ENCODE data around the gene SLIT2. TPM values are rescaled to one million over a fixed set of nuclear protein-coding genes. Genes with fewer than 3 reads are reported as not detected.
A peak's percentile ranks its signal among the peaks of the same experiment; 100 is the strongest.

Gene SLIT2
- total and polyA plus RNA-seq, 3 donors from 2014 or later, result 5.5 to 11.4 (median 8.7) TPM

DNA sequence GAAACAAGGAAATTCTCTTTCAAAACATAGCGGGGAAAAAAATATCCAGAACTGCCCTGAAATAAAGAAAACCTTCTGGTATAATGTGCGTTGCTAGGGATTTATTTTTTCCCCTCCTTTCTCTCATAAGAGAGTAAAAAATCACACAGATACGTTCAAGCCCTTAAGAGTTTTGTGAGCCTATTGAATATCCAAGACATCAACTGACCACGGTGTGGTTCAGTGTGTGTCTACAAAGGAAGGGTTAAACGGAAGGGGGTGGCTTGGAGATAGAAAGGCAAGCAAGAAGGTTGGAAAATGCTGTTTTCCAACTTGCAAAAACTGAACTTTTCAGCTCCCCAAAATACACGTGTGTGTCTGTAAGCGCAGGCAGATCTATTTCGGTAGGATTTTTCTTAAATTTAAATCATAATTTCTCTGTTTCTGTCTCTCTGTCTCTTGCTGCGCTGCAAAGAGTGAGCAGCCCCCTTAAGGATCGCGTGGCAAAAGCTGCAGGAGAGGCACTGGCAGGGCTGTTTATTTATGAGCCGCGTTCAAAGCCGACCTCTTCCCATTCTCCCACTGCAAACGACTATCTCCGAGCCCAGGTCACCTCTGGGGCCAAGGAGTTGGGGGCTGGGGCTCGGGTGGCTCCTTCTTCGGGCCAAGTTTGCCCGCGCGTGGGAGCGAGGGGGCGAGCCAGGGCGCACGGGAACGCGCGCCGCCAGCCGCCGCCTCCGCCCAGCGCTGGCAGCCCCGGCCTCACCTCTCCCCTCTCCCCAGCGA lies 492 bp upstream of the SLIT2 start:
- Histone ChIP-seq H3K27ac (peak overlapping the region; percentile 27 to 73), H3K36me3 (ENCODE audit: low read depth, missing control alignments) (no peaks in the 10 kb centered on the region), H3K4me1 (no peaks in the 10 kb centered on the region), H3K27me3 (no peaks in the 10 kb centered on the region), H3K4me3 (peak overlapping the region; percentile 56 to 66), H3K9me3 (no peaks in the 10 kb centered on the region)
- no peak for DNase-seq
- TF ChIP-seq, protein P1, sequence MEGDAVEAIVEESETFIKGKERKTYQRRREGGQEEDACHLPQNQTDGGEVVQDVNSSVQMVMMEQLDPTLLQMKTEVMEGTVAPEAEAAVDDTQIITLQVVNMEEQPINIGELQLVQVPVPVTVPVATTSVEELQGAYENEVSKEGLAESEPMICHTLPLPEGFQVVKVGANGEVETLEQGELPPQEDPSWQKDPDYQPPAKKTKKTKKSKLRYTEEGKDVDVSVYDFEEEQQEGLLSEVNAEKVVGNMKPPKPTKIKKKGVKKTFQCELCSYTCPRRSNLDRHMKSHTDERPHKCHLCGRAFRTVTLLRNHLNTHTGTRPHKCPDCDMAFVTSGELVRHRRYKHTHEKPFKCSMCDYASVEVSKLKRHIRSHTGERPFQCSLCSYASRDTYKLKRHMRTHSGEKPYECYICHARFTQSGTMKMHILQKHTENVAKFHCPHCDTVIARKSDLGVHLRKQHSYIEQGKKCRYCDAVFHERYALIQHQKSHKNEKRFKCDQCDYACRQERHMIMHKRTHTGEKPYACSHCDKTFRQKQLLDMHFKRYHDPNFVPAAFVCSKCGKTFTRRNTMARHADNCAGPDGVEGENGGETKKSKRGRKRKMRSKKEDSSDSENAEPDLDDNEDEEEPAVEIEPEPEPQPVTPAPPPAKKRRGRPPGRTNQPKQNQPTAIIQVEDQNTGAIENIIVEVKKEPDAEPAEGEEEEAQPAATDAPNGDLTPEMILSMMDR (IDR thresholded peaks at IDR 0.05), result no peak
- no peak for TF ChIP-seq POLR2A (IDR thresholded peaks at IDR 0.05)
- WGBS, 2 donors, result 3 to 6% methylated on average over 13 to 32 of the region's 35 CpGs
- intact Hi-C loops (cut with DNase I; ENCODE audit: low total_unique reads), result no loop called here

DNA sequence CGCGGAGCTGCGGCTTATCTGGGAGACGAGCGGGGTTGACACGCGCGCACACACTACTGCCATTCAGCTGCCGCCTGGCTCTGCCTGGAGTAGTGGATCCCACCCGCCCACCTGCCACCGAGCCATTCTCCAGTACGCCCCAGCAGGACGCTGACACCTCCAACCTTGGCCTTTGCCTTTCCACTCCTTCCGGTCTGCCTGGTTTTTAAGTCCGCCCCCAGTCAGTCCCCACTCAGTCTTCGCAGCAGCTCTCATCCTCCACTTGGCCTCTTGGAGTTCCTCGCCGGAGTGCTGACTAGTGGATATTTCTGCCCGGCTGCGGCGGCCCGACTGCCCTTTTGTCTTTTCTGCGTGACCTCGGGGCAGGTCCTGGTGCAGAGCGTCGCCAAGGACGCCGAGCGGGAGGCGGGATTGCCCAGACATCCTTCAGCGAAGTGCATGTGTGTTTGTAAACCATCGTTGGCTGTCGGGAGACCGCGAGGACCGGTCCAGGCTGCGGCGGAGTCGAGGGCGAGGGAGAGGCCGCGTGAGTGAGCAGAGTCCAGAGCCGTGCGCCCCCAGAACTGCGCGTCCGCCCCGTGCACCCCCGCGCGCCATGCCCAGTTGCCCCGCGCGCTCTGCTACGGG lies 1.1 kb downstream of the SLIT2 start:
- no peaks in the 10 kb centered on the region for H3K4me1 ChIP-seq
- WGBS, 2 donors, result 1% methylated on average over 47 of the region's 55 CpGs; no CpG with 5 or more reads in 1 of the 2 donors
- DNase-seq, result peak; percentile 29

DNA sequence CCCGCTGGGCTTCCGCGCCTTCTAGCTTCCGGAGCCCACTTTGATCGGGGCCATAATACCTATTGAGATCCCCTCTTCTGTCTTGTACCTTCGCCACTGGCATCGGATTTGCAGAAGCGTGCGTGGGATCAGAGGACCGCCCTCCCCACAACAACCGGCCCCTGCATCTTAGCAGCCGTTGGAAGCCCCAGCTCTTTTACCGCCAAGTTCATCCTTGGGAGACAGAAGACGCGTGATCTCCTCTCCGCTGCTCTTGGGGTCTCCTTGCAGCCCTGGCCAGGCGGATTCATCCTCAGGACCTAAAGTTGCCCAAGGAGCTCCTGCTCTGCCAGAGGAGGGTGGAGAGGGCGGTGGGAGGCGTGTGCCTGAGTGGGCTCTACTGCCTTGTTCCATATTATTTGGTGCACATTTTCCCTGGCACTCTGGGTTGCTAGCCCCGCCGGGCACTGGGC lies 1.6 kb downstream of the SLIT2 start:
- 0% methylated on average over 3 to 15 of the region's 21 CpGs for WGBS, 2 donors
- no peaks in the 10 kb centered on the region for H3K9me3 ChIP-seq
- no peaks in the 10 kb centered on the region for H3K36me3 ChIP-seq (ENCODE audit: low read depth, missing control alignments)
- no peaks in the 10 kb centered on the region for H3K4me1 ChIP-seq
- TF ChIP-seq POLR2A (IDR thresholded peaks at IDR 0.05), result no peak
- TF ChIP-seq, protein P1 (IDR thresholded peaks at IDR 0.05), result no peak
- DNase-seq, result peak; percentile 19
- H3K4me3 ChIP-seq, result peak overlapping the region; percentile 56 to 66
- no peaks in the 10 kb centered on the region for H3K27me3 ChIP-seq
- intact Hi-C loops (cut with DNase I; ENCODE audit: low total_unique reads), result no loop called here
- H3K27ac ChIP-seq, result no peak overlapping the region

More for the DNA sequence above, 1.1 kb downstream of the SLIT2 start:
- Histone ChIP-seq H3K27me3 (no peaks in the 10 kb centered on the region), H3K4me3 (peak overlapping the region; percentile 56 to 66), H3K9me3 (no peaks in the 10 kb centered on the region), H3K27ac (peak overlapping the region in 1 of 2 donors; percentile 73), H3K36me3 (ENCODE audit: low read depth, missing control alignments) (no peaks in the 10 kb centered on the region)
- intact Hi-C loops (cut with DNase I; ENCODE audit: low total_unique reads), result no loop called here
- TF ChIP-seq, protein P1 (IDR thresholded peaks at IDR 0.05), result no peak
- no peak for TF ChIP-seq POLR2A (IDR thresholded peaks at IDR 0.05)

DNA sequence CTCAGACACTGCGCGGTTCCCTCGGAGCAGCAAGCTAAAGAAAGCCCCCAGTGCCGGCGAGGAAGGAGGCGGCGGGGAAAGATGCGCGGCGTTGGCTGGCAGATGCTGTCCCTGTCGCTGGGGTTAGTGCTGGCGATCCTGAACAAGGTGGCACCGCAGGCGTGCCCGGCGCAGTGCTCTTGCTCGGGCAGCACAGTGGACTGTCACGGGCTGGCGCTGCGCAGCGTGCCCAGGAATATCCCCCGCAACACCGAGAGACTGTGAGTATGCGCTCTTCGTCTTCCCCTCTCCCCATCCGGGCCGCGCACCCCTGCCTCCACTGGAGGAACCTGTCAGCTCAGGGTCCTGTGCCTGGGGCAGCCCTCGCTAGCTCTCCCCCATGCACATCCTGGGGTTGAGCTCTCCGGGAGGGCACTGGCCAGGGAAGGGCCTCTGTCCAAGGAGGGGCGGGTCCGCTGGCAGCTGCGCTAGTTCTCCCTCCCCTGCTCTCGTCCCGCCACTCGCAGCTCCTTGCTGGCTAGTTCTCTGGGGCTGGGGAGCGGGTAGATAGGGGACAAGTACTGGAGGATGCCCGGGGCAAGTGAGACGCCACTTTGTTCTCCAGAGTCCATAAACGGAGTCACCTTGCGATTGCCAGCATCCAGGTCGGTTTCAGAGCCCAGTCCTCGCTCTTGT lies 2.2 kb downstream of the SLIT2 start:
- 0 to 1% methylated on average over 5 to 43 of the region's 43 CpGs for WGBS, 2 donors
- intact Hi-C loops (cut with DNase I; ENCODE audit: low total_unique reads), result no loop called here
- Histone ChIP-seq H3K9me3 (no peaks in the 10 kb centered on the region), H3K36me3 (ENCODE audit: low read depth, missing control alignments) (no peaks in the 10 kb centered on the region), H3K27me3 (no peaks in the 10 kb centered on the region), H3K27ac (no peak overlapping the region), H3K4me1 (no peaks in the 10 kb centered on the region), H3K4me3 (peak overlapping the region; percentile 56 to 66)
- TF ChIP-seq, protein P1 (IDR thresholded peaks at IDR 0.05), result no peak
- no peak for TF ChIP-seq POLR2A (IDR thresholded peaks at IDR 0.05)
- DNase-seq, result peak; percentile 19

Measured in testis (tissue), 3 donors.